K562 (cell line): Measurements from ENCODE around the gene FRRS1. TPM values are rescaled to one million over a fixed set of nuclear protein-coding genes. Genes with fewer than 3 reads are reported as not detected.

Experiments
- ATAC-seq: fragments of 200-7000 bp; cut with Tn5 transposase; 3 replicates; pipeline ENCODE4 v1.9.1; 2020; ENCODE audit warnings: moderate library complexity
- BruUV-seq: library from RNA; stranded (reverse); fragments of 400-500 nt; replicated peaks from 2 replicates; lab custom pipeline; 2021; lab: Mats Ljungman, UMichigan
- CTCF ChIA-PET: fragments of 300-600 bp; formaldehyde crosslinking; extraction: SDS; loops from one replicate; lab custom pipeline; 2021; ENCODE audit warnings: low intra/inter-chr PET ratio; lab: Yijun Ruan, JAX
- POLR2A ChIA-PET: fragments of 300-600, 350-650 bp; sonication (Branson Sonifier 250); formaldehyde crosslinking; extraction: SDS; loops from one replicate; lab custom pipeline; 2021; ENCODE audit warnings: antibody characterized with exemption, inconsistent platforms; lab: Yijun Ruan, JAX
- DNase-seq, 4 experiments: peaks; one replicate each; pipeline versions ENCODE4 v3.0.0 to v3.0.0-alpha.2; 2011 to 2018; ENCODE audit warnings: low spot score in 3 of 4, mixed read lengths in 3 of 4; ENCODE audit errors: extremely low read depth in 1 of 4
- FAIRE-seq: peaks from 2 replicates; lab custom pipeline; 2011; peaks lifted over from hg19 to GRCh38; lab: Jason Lieb, UNC
- H2AFZ ChIP-seq: 2 replicates; pipeline ENCODE4 v1.6.0; 2011; ENCODE audit warnings: low read depth, low read length, control low read depth, inconsistent platforms
- H3K27ac ChIP-seq: fragments of 200-600 bp; 3 replicates; pipeline ENCODE4 v1.8.0; 2011; ENCODE audit warnings: low read depth, mild to moderate bottlenecking, control low read depth, inconsistent platforms, low read length, moderate library complexity, mixed read lengths; ENCODE audit errors: extremely low read depth
- H3K27me3 ChIP-seq, 2 experiments: fragments of 300-600 bp in 1 of 2; 2 replicates in 1 of 2; 3 replicates in 1 of 2; pipeline versions ENCODE4 v1.6.0 to v1.8.0; 2011; ENCODE audit warnings: inconsistent platforms in 2 of 2, low read length in 2 of 2, mild to moderate bottlenecking in 1 of 2, mixed read lengths in 1 of 2, moderate library complexity in 1 of 2; ENCODE audit not compliant: control insufficient read depth in 2 of 2, insufficient read depth in 2 of 2
- H3K36me3 ChIP-seq: fragments of 300-600 bp; 3 replicates; pipeline ENCODE4 v1.8.0; 2011; ENCODE audit warnings: mild to moderate bottlenecking, low read length, inconsistent platforms; ENCODE audit not compliant: control insufficient read depth, insufficient read depth
- H3K4me1 ChIP-seq, 2 experiments: fragments of 200-600 bp in 1 of 2; replicated peaks in 1 of 2; 2 replicates in 1 of 2; 3 replicates in 1 of 2; pipeline versions ENCODE4 v1.5.1 to v1.8.0; 2011; ENCODE audit warnings: inconsistent platforms in 2 of 2, low read length in 2 of 2, mild to moderate bottlenecking in 1 of 2, mixed read lengths in 1 of 2, moderate library complexity in 1 of 2; ENCODE audit not compliant: control insufficient read depth in 2 of 2, insufficient read depth in 2 of 2
- H3K4me2 ChIP-seq: 2 replicates; pipeline ENCODE4 v1.6.1; 2011; ENCODE audit warnings: low read length, control low read depth, inconsistent platforms, mixed read lengths; ENCODE audit not compliant: insufficient read depth
- H3K4me3 ChIP-seq: fragments of 200-600 bp; sonication (generic), shearing (Covaris generic); 2 replicates; pipeline ENCODE4 v1.5.1; 2016; ENCODE audit warnings: control low read depth, inconsistent platforms
- H3K79me2 ChIP-seq: fragments of 200-600 bp; 3 replicates; pipeline ENCODE4 v1.8.0; 2011; ENCODE audit warnings: low read length, inconsistent platforms; ENCODE audit not compliant: control insufficient read depth, insufficient read depth
- H3K9ac ChIP-seq, 2 experiments: 2 replicates each; pipeline versions ENCODE4 v1.6.0 to v1.6.1; 2011; ENCODE audit warnings: low read depth in 2 of 2, low read length in 2 of 2, control low read depth in 1 of 2, inconsistent platforms in 1 of 2, mild to moderate bottlenecking in 1 of 2, mixed read lengths in 1 of 2; ENCODE audit not compliant: insufficient read depth in 1 of 2
- H3K9me1 ChIP-seq: one replicate; pipeline ENCODE4 v1.6.0; 2011; ENCODE audit warnings: inconsistent platforms, mild to moderate bottlenecking, low read length, moderate library complexity; ENCODE audit not compliant: control insufficient read depth, insufficient read depth
- H3K9me3 ChIP-seq: replicated peaks from 2 replicates; pipeline ENCODE4 v1.5.1; 2011; ENCODE audit warnings: low read depth, low read length, inconsistent platforms; ENCODE audit not compliant: control insufficient read depth, insufficient read depth
- H4K20me1 ChIP-seq: replicated peaks from 2 replicates; pipeline ENCODE4 v1.6.1; 2011; ENCODE audit warnings: low read length, inconsistent platforms, mixed read lengths; ENCODE audit not compliant: control insufficient read depth, insufficient read depth
- CEBPB ChIP-seq: fragments of 450-650 bp; IDR thresholded peaks from 2 replicates; pipeline ENCODE4 v1.6.1; 2016; ENCODE audit warnings: missing genetic modification characterization, missing compliant biosample characterization
- CEBPG ChIP-seq, 3 experiments: fragments of 200-800 bp in 1 of 3; sonication (Bioruptor generic) in 1 of 3; sonication (generic) in 1 of 3; formaldehyde crosslinking in 1 of 3; IDR thresholded peaks in 2 of 3; conservative IDR thresholded peaks in 1 of 3; 2 replicates each; pipeline versions ENCODE4 v1.6.1 to v1.8.0; 2016 to 2022; ENCODE audit warnings: missing compliant biosample characterization in 2 of 3, missing genetic modification characterization in 2 of 3, mild to moderate bottlenecking in 1 of 3, missing genetic modification reagents in 1 of 3
- CREB1 ChIP-seq, 2 experiments: sonication (generic) in 1 of 2; formaldehyde crosslinking in 1 of 2; IDR thresholded peaks; 2 replicates each; pipeline versions ENCODE4 v1.6.1 to v1.8.0; 2012 to 2022; ENCODE audit warnings: inconsistent platforms in 1 of 2, mild to moderate bottlenecking in 1 of 2, missing genetic modification reagents in 1 of 2, moderate library complexity in 1 of 2
- FOXM1 ChIP-seq, 2 experiments: fragments of 450-650 bp in 1 of 2; sonication (generic) in 1 of 2; formaldehyde crosslinking in 1 of 2; IDR thresholded peaks; 2 replicates each; pipeline versions ENCODE4 v1.6.1 to v1.9.0; 2017 to 2022; ENCODE audit warnings: low read depth in 2 of 2, mild to moderate bottlenecking in 2 of 2, missing genetic modification reagents in 1 of 2, moderate library complexity in 1 of 2
- IRF9 ChIP-seq: fragments of 450-650 bp; IDR thresholded peaks from 2 replicates; pipeline ENCODE4 v1.6.1; 2016; ENCODE audit warnings: missing biosample characterization, missing genetic modification characterization
- MAZ ChIP-seq, 2 experiments: fragments of 450-650 bp in 1 of 2; sonication (generic) in 1 of 2; formaldehyde crosslinking; IDR thresholded peaks in 1 of 2; conservative IDR thresholded peaks in 1 of 2; 2 replicates each; pipeline versions ENCODE4 v1.4.0 to v1.5.0; 2020; ENCODE audit warnings: mild to moderate bottlenecking in 1 of 2, missing genetic modification reagents in 1 of 2
- RBM25 ChIP-seq: fragments of 200-400 bp; formaldehyde crosslinking; IDR thresholded peaks from 2 replicates; pipeline ENCODE4 v1.6.1; 2018; ENCODE audit warnings: low read length, low read depth, moderate library complexity; ENCODE audit not compliant: severe bottlenecking
- SAP30 ChIP-seq: fragments of 200-600 bp; sonication (generic); IDR thresholded peaks from 2 replicates; pipeline ENCODE4 v1.6.1; 2012; ENCODE audit warnings: borderline replicate concordance, low read depth, mild to moderate bottlenecking, moderate library complexity, low read length, control low read depth, inconsistent platforms; ENCODE audit not compliant: insufficient read depth, poor library complexity, severe bottlenecking
- SFPQ ChIP-seq: fragments of 200-400 bp; formaldehyde crosslinking; IDR thresholded peaks from 2 replicates; pipeline ENCODE4 v1.6.1; 2017; ENCODE audit warnings: mild to moderate bottlenecking, low read depth, low read length, moderate library complexity
- ZNF133 ChIP-seq: fragments of 250-450 bp; sonication (Bioruptor Pico); IDR thresholded peaks from 2 replicates; pipeline ENCODE4 v1.4.0; 2020; ENCODE audit warnings: mild to moderate bottlenecking
- WGBS: fragments of 100-300 bp; shearing (Covaris generic); methylation state at CpG from one replicate; pipeline ENCODE4 v1.1.6; 2016; ENCODE audit warnings: low coverage, mixed read lengths; ENCODE audit not compliant: insufficient coverage; ENCODE audit errors: missing lambda C conversion rate; 5-methylcytosine and 5-hydroxymethylcytosine counted together
- in situ Hi-C: fragments of 300-500 bp; cut with MboI; formaldehyde crosslinking; loops from 4 replicates; pipeline ENCODE4 v1.15.0; 2018; ENCODE audit warnings: inconsistent platforms, mixed read lengths
- intact Hi-C: fragments of 100-400 bp; cut with micrococcal nuclease; formaldehyde crosslinking; loops from 2 replicates; pipeline ENCODE4 v1.14.2; 2022
- polyA plus RNA-seq, 8 experiments: library from polyadenylated mRNA; depleted of rRNA in 4 of 8; stranded (reverse) in 5 of 8; unstranded in 3 of 8; fragments of >200 nt; fragmentation: Nextera tagmentation in 2 of 8; fragmentation: Illumina TruSeq in 1 of 8; extraction: Ambion mirVana in 2 of 8; extraction: Trizol in 1 of 8; gene quantifications; 2 replicates each; pipeline versions ENCODE4 v1.2.1 to v1.2.3, GENCODE V29; 2011 to 2014; ENCODE audit warnings: inconsistent platforms in 1 of 8, missing spikeins in 1 of 8
- total RNA-seq, 7 experiments: library from RNA; depleted of rRNA in 6 of 7; stranded (reverse); fragments of >200 nt in 6 of 7; fragmentation: Illumina TruSeq in 2 of 7; extraction: Trizol in 2 of 7; gene quantifications; 2 replicates each; pipeline versions ENCODE4 v1.2.1 to v1.2.3, GENCODE V29; 2011 to 2021; ENCODE audit warnings: low replicate concordance in 1 of 7

The FRRS1 gene
- total and polyA plus RNA-seq, 9 of the 15 experiments (the other 6 are each of a cell fraction or from before 2014, with no cell fraction given): 0.87 to 54.0 (median 23.7) TPM

DNA sequence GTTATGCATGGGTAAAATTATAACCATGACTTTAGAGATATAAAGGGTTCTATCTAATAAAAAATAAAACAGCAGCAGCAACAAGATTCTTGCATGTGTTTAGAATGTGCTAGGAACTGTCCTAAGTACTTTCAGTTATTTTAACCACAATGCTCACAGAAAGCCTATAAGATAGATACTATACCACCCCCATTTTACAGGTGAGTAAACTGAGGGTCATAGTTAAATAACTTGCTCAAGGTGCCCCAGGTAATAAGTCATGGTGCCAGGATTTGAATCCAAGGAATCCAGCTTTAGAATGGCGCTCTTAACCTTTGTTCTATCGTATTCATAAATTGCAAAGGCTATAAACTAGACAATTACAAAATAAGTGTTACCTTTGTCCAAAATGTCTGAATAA, 53.4 kb downstream of the FRRS1 start:
- peaks cover 0 to 13% of the 10 kb centered on the region in 2 experiments; a peak in 2 of 5 replicates for H3K4me1 ChIP-seq
- CTCF ChIA-PET: no interaction called here
- intact Hi-C loops: no loop called here
- no peak overlapping the region for H3K4me3 ChIP-seq
- no peak overlapping the region for H3K4me2 ChIP-seq
- no peak for ATAC-seq
- H2AFZ ChIP-seq: no peak overlapping the region
- BruUV-seq: no TSS peak
- no peak for FAIRE-seq
- H3K79me2 ChIP-seq: no peaks in the 10 kb centered on the region
- peak; percentile 91 for TF ChIP-seq RBM25
- TF ChIP-seq FOXM1 (IDR thresholded peaks at IDR 0.05; ENCODE audit: low read depth): no peak
- no peak for TF ChIP-seq FOXM1 (CRISPR knock-in tag; IDR thresholded peaks at IDR 0.05; ENCODE audit: low read depth)
- TF ChIP-seq ZNF133 (CRISPR knock-in tag): no peak
- TF ChIP-seq, all 486 proteins: peak for 1
- H3K9me3 ChIP-seq: no peaks in the 10 kb centered on the region
- peaks cover 93% of the 10 kb centered on the region for H3K36me3 ChIP-seq
- 0 out of 2 replicates have a peak, but pooled peaks cover 3% of the 10 kb centered on the region for H4K20me1 ChIP-seq
- H3K27me3 ChIP-seq: no peaks in the 10 kb centered on the region
- DNase-seq: no peak
- no peak overlapping the region for H3K9ac ChIP-seq
- POLR2A ChIA-PET: no interaction called here
- H3K9me1 ChIP-seq: no peaks in the 10 kb centered on the region
- in situ Hi-C loops: no loop called here
- WGBS: 100% methylated on average over 2 of the region's 2 CpGs
- no peak overlapping the region for H3K27ac ChIP-seq

- CTCF ChIA-PET: no interaction called here
- no peak for TF ChIP-seq SAP30
- 0 out of 2 replicates have a peak, but pooled peaks have one; percentile 32 for TF ChIP-seq IRF9 (tag)
- TF ChIP-seq MAZ (CRISPR knock-in tag; conservative IDR thresholded peaks at IDR 0.05 in 1 of 2, IDR thresholded peaks at IDR 0.05 in 1 of 2): no peak
- TF ChIP-seq CREB1 (IDR thresholded peaks at IDR 0.05): no peak
- no peak for TF ChIP-seq CREB1 (CRISPR knock-in tag; IDR thresholded peaks at IDR 0.05)
- no peak for TF ChIP-seq SFPQ
- TF ChIP-seq CEBPG (CRISPR knock-in tag; IDR thresholded peaks at IDR 0.05): peak; percentile 49; the same call in 1 of the 2 replicates
- peak; percentile 73 to 96 for TF ChIP-seq CEBPG (tag; conservative IDR thresholded peaks at IDR 0.05 in 1 of 2, IDR thresholded peaks at IDR 0.05 in 1 of 2)
- peak; percentile 93 for TF ChIP-seq CEBPB (tag)
Measured at GRCh38 chr1:99710994-99711393, 55.4 kb downstream of the FRRS1 start.

More at GRCh38 chr1:99710994-99711393, 55.4 kb downstream of the FRRS1 start:
- ATAC-seq (no peak), FAIRE-seq (no peak), DNase-seq (no peak)
- no peak overlapping the region for H3K4me3 ChIP-seq
- no peak overlapping the region for H2AFZ ChIP-seq
- no peak overlapping the region for H3K9ac ChIP-seq
- H3K9me3 ChIP-seq: no peaks in the 10 kb centered on the region
- WGBS: 94% methylated on average over 4 of the region's 4 CpGs
- in situ Hi-C loops: no loop called here
- H3K4me1 ChIP-seq: no peaks in the 10 kb centered on the region
- no peaks in the 10 kb centered on the region for H4K20me1 ChIP-seq
- POLR2A ChIA-PET: no interaction called here
- no peaks in the 10 kb centered on the region for H3K9me1 ChIP-seq
- intact Hi-C loops: no loop called here
- no peak overlapping the region for H3K27ac ChIP-seq
- no peaks in the 10 kb centered on the region for H3K79me2 ChIP-seq
- no peaks in the 10 kb centered on the region for H3K27me3 ChIP-seq
- no peak overlapping the region for H3K4me2 ChIP-seq
- peaks cover 84% of the 10 kb centered on the region for H3K36me3 ChIP-seq
- no TSS peak for BruUV-seq
